ENCODE results near the gene ZC3H12D. TPM values are rescaled to one million over a fixed set of nuclear protein-coding genes. Genes with fewer than 3 reads are reported as not detected.

ZC3H12D gene
- total and polyA plus RNA-seq, 2 donors (not counting 3 experiments of a cell fraction or from before 2014, with no cell fraction given) = 0.06 TPM; not detected in 1

GRCh38 chr6:149487316-149487715 lies 2.5 kb upstream of the ZC3H12D start:
- TF ChIP-seq EZH2 (IDR thresholded peaks at IDR 0.05; ENCODE audit: borderline replicate concordance, low read depth, low read length, severe bottlenecking) (no peak), MYC (IDR thresholded peaks at IDR 0.05; ENCODE audit: low read depth, low read length) (no peak), MAX (IDR thresholded peaks at IDR 0.05; ENCODE audit: insufficient read depth, insufficient read length) (no peak), POLR2A (IDR thresholded peaks at IDR 0.05; ENCODE audit: low read depth, low read length) (no peak), POLR2AphosphoS5 (IDR thresholded peaks at IDR 0.05; ENCODE audit: insufficient read depth, low read depth, low read length) (no peak), JUN (IDR thresholded peaks at IDR 0.05; ENCODE audit: borderline replicate concordance, insufficient read depth, insufficient read length, low read depth) (no peak), CTCF (IDR thresholded peaks at IDR 0.05; ENCODE audit: extremely low read depth in 1 of 2, insufficient read depth in 1 of 2, low read depth in 1 of 2, low read length in 2 of 2) (no peak), FOS (IDR thresholded peaks at IDR 0.05; ENCODE audit: borderline replicate concordance, insufficient read depth, low read length) (no peak), GATA2 (IDR thresholded peaks at IDR 0.05; ENCODE audit: insufficient read depth, insufficient read length, low read depth, low read length) (no peak)
- Histone ChIP-seq H3K9me3 (replicated peaks; ENCODE audit: control insufficient read depth, insufficient read depth, low read length) (no peaks in the 10 kb centered on the region), H2AFZ (ENCODE audit: low read depth, low read length) (no peak overlapping the region), H3K4me1 (ENCODE audit: control insufficient read depth, extremely low read depth, insufficient read depth, low read length) (no peaks in the 10 kb centered on the region), H3K4me2 (ENCODE audit: insufficient read depth, low read length) (no peak overlapping the region), H3K4me3 (replicated peaks in 1 of 3; ENCODE audit: insufficient read depth in 1 of 3, low read depth in 1 of 3, low read length in 3 of 3) (no peak overlapping the region), H3K27me3 (ENCODE audit: control insufficient read depth in 2 of 2, insufficient read depth in 2 of 2, low read length in 2 of 2) (no peaks in the 10 kb centered on the region), H3K79me2 (ENCODE audit: control insufficient read depth, insufficient read depth, low read length) (no peaks in the 10 kb centered on the region), H3K9ac (replicated peaks; ENCODE audit: extremely low read depth, insufficient read depth, low read length) (no peak overlapping the region), H3K9me1 (replicated peaks; ENCODE audit: control insufficient read depth, extremely low read depth, insufficient read depth, low read length) (no peaks in the 10 kb centered on the region), H3K36me3 (ENCODE audit: control insufficient read depth in 2 of 2, extremely low read depth in 1 of 2, insufficient read depth in 2 of 2, low read length in 2 of 2) (no peaks in the 10 kb centered on the region), H4K20me1 (replicated peaks; ENCODE audit: control insufficient read depth, extremely low read depth, insufficient read depth, low read length) (no peaks in the 10 kb centered on the region), H3K27ac (ENCODE audit: insufficient read depth, low read depth, low read length) (no peak overlapping the region)
- dilution Hi-C loops (cut with MboI; ENCODE audit: extremely low pct_ligation_motif_present, low sequenced_read_pairs) = no loop called here
- CTCF ChIA-PET = interaction anchor here (1.2 to 1.7 kb wide), 2 partner anchors 10 to 55 kb away, joined by 3 to 4 read pairs; no protein-coding TSS in a partner anchor
- DNase-seq (ENCODE audit: low read depth, low spot score) = no peak
- intact Hi-C loops (cut with micrococcal nuclease) = no loop called here
- POLR2A ChIA-PET = no interaction called here
- no peak for FAIRE-seq
- BruUV-seq (replicated peaks) = no TSS peak

All from endothelial cell of umbilical vein (primary cell).